GM23338 (cell line): ENCODE results near the gene XIRP2.

ENCODE experiments used
- CREB1 ChIP-seq: fragments of 250-450 bp; sonication (Bioruptor Pico); IDR thresholded peaks from 2 replicates; pipeline ENCODE4 v1.5.0; 2020; ENCODE audit warnings: low read depth, mild to moderate bottlenecking, moderate library complexity
- CTCF ChIP-seq, 2 experiments: fragments of 200-600 bp in 1 of 2; sonication (generic) in 1 of 2; conservative IDR thresholded peaks; 2 replicates each; pipeline versions ENCODE4 v1.5.1 to v1.6.1; 2016 to 2017; ENCODE audit warnings: antibody characterized with exemption in 2 of 2, low read depth in 2 of 2, mild to moderate bottlenecking in 2 of 2, moderate library complexity in 1 of 2
- EZH2 ChIP-seq: fragments of 200-600 bp; sonication (generic); IDR thresholded peaks from one replicate; pipeline ENCODE4 v1.8.0; 2017; ENCODE audit warnings: antibody characterized with exemption, mild to moderate bottlenecking, low read depth; ENCODE audit not compliant: unreplicated experiment
- EZH2phosphoT487 ChIP-seq: fragments of 200-600 bp; sonication (generic); IDR thresholded peaks from one replicate; pipeline ENCODE4 v1.8.1; 2018; ENCODE audit warnings: antibody characterized with exemption; ENCODE audit not compliant: unreplicated experiment
- JUNB ChIP-seq: IDR thresholded peaks from one replicate; pipeline ENCODE4 v1.6.1; 2016; ENCODE audit warnings: antibody characterized with exemption; ENCODE audit not compliant: unreplicated experiment
- POLR2AphosphoS5 ChIP-seq: IDR thresholded peaks from 2 replicates; pipeline ENCODE4 v1.6.1; 2016; ENCODE audit warnings: antibody characterized with exemption, low read depth
- REST ChIP-seq: IDR thresholded peaks from one replicate; pipeline ENCODE4 v1.6.1; 2018; ENCODE audit warnings: antibody characterized with exemption; ENCODE audit not compliant: unreplicated experiment
- ZNF114 ChIP-seq: fragments of 250-450 bp; sonication (Bioruptor Pico); IDR thresholded peaks from 2 replicates; pipeline ENCODE4 v1.5.0; 2020; ENCODE audit warnings: mild to moderate bottlenecking, moderate library complexity

- no peak for TF ChIP-seq CTCF (conservative IDR thresholded peaks at IDR 0.05; ENCODE audit: low read depth in 2 of 2)
- no peak for TF ChIP-seq EZH2
- TF ChIP-seq CREB1 (CRISPR knock-in tag), result no peak
- TF ChIP-seq ZNF114, result no peak
- TF ChIP-seq JUNB, result no peak
- TF ChIP-seq EZH2phosphoT487, result no peak
- TF ChIP-seq POLR2AphosphoS5, result no peak
- TF ChIP-seq REST, result no peak
These were observed 327.3 kb downstream of the XIRP2 start for GRCh38 chr2:167215595-167215994.
